CD4-positive, alpha-beta T cell treated with Interferon alpha-2 for 1 hour (primary cell): ENCODE results near the gene SLC7A14.

Experiments used
- DNase-seq, 2 donors: peaks; one replicate each; pipeline ENCODE4 v3.0.0-alpha.2; 2020 to 2022

The SLC7A14 gene

GRCh38 chr3:170496026-170496867, 89.6 kb downstream of the SLC7A14 start:
- no peak for DNase-seq

- no peak for DNase-seq
These were observed 91.1 kb downstream of the SLC7A14 start for GRCh38 chr3:170494766-170495165.

GRCh38 chr3:170493712-170494182, 92.1 kb downstream of the SLC7A14 start:
- no peak for DNase-seq

GRCh38 chr3:170491901-170492300, 94.0 kb downstream of the SLC7A14 start:
- no peak for DNase-seq

DNA sequence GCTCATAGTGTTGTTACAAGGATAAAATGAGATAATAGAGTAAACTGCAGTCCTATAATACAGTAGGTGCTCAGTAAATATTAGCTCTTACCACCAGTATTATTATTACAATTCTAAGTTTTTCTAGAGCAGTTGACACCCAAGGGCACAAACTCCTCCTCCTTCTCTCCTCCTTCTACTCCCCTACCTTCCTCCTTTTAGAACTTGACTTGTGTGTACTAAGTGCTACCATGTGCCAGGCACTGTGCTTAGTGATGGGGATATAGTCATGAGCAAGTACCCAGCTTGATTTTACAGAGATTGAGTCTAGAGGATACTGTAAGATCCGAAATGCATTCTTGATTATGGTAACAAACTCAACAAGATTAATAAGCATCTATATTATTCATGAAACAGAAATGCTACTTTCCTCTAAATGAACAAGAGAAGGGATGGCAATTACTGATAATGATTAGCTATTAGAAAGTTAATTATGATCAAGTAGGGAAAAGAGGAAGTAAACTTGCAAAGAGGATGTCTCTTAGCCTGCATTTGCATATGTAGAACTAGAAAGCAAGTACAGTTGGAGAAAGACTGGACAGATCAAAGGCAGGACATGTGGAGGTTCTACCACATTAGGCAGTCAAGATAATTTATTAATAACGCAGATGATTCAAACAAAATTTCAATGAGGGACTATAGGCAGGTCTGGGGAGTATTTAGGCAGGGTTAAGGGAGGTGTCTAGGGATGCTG, 94.9 kb downstream of the SLC7A14 start:
- no peak for DNase-seq

DNA sequence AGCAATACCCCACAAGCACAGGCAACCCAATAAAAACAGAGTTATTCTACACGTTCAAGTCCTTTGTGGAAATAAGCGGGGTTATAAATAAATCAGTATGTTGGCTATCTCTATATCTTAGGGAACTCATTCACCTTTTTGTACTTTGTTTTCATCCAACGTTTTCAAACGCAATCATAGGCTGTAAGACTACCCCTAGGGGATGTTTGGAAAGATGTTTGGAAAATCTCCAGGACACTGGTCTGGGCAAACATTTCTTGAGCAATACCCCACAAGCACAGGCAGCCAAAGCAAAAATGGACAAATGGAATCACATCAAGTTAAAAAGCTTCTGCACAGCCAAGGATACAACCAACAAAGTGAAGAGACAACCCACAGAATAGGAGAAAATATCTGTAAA, 97.1 kb downstream of the SLC7A14 start:
- no peak for DNase-seq

GRCh38 chr3:170487031-170487430, 98.8 kb downstream of the SLC7A14 start:
- no peak for DNase-seq

DNA sequence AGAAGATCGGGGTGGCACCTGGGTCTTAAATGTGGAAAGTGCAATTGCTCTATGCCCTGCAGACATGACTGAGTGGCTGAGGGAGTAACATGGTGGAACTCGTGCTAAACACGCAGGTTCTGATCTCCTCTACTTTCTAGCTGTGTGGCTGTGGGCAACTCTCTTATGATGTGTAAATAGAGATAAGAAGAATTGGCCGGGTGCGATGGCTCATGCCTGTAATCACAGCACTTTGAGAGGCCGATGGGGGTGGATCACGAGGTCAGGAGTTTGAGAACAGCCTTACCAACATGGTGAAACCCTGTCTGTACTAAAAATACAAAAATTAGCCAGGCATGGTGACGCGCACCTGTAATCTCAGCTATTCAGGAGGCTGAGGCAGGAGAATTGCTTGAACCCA, 99.5 kb downstream of the SLC7A14 start:
- no peak for DNase-seq

DNA sequence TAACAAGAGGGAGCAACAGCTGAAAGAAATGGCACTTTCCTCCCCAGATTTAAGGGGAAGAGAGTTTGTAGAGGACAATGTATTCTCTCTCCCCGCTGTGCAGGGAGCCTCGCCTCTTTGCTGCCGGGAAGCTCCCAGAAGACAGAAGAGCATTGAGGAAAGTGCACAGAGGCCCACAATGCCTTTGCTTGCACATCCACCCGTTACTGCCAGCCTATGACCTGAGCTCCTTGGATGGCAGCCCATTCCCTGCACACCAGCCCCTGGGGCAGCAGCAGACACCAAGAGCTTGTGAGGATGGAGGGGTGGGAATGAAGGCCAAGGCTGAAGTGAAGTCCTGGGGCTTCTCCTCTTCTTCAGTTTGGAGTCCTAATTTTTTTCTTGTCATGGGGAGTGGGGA, 100.2 kb downstream of the SLC7A14 start:
- no peak for DNase-seq

DNA sequence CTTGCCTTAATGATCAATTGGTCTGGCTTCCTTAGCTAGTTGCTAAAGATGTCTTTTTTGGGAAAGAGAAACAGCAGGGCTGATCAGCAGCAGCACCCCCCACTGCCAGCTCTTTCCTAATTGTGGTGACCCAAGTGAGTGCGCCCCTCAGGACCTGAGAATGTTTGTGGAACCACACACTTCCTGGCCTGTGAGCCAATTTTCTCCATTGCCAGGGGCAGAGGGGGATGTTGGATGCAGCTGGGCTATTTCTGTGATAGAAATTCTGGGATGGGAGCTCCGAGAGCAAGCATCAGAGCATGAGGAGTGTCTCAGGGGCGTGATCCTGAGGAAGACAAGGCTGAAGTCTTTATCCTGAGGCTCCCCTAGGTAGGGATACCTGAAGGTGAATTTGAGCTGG, 100.6 kb downstream of the SLC7A14 start:
- DNase-seq: no peak

GRCh38 chr3:170484869-170485268, 101.0 kb downstream of the SLC7A14 start:
- DNase-seq: no peak

GRCh38 chr3:170483485-170484262, 102.2 kb downstream of the SLC7A14 start:
- no peak for DNase-seq

DNA sequence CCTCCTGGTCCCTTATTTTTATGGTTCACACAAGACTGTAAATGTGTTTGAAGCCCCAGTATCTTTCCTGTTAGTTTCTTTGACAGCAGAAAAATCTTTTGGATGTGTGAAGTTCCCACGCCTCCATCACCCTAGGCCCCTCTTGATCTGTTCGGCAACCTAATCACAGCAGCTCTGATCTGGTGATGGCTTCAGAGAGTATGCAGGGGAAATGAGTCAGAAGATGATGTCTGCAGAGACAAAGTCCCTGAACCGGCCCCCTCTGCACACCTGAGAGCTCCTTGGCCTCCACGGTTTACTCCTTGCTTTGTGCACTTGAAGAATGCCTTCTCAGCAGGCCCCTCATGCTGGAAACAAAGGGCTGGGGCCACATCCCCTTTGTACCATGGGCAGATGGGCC, 103.7 kb downstream of the SLC7A14 start:
- no peak for DNase-seq

DNA sequence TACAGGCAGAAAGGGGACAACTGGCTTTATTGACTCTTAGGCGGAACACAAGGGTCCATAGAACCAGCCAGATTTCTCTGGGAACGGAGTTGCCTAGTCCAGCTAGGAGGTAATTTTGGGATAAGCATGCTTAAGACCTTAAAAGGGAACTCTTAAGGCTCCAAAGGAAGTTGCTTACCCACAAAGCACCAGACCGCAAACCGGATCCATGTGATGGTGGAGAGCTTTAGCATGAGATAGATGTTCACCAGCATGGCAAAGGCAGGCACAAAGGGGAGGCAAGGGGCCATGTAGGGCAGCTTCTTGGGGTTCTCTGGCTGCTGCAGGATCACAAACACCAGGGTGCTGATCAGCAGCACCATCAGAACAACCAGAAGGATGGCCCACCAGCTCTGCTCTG, 105.8 kb downstream of the SLC7A14 start:
- DNase-seq: no peak

DNA sequence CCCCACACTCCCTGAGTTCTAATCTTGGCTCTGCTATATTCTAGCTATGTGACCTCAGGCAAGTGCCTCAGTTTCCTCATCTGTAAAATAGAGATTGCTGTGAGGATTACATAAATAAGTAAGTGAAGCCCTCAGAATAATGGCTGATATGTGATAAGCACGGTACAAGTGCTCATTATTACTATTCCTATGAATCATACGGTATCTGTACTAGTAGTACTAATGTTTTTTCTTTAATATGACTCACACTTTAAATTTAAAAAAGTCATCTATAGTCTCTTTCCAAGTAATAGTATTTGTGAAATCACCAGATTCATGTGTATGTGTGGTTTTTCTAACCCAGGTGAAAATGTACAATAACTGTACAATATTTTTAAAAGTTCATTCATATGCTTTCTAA, 108.5 kb downstream of the SLC7A14 start:
- no peak for DNase-seq

DNA sequence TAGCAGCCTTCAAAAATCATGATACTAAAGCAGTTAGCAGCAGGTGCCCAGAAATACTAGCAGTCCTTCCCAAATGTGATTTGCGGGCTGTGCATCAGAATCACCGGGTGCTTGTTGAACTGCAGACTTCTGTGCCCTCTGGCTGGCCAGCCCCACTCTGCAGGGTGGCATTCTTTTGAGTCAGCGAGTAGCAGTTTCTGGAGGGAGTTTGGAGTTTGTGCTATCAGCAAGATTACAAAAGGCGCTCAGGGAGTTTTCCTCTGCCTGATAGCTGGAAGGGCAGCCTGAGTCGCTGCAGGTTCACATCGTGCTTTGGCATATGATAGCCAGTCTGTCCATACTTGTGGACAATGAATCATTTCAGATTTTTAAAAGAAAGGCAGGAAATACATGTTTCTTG, 109.6 kb downstream of the SLC7A14 start:
- no peak for DNase-seq

GRCh38 chr3:170475092-170475685, 110.7 kb downstream of the SLC7A14 start:
- no peak for DNase-seq

DNA sequence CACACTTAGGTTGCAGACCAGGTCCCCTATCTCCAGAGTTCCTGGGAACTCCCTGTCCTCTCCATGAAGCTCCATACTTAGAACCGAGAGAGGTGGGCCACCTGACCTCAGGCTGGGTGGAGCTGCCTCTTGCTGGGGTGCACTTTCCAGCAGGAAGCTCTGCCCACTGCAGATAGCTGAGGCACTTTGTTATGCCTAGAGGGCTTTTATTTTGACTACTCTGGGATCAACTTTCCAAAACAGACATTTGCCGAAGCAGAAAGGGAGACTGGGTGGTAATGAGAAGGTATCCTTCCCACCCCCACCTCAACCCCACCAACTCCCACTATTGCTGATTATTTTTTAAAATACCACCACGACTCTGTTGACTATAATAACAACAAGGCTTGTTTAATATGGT, 112.5 kb downstream of the SLC7A14 start:
- DNase-seq: no peak

DNA sequence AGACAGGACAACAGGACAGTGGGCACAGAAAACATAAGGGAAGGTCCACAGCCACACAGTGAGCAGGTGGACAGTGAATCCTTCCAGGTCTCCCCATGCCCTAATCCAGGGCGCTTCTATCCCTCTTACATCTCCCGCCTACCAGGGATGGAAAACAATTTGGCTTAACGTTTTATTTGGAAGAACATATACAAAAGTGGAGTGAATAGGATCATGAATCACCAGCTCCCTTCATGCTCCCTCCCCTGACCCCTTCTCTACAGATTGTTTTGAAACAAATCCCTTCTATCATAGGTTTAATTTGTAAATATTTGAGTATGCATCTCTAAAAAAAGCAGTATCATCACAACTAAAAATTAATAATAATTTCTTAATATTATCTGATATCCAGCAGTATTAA, 114.7 kb downstream of the SLC7A14 start:
- DNase-seq: no peak

DNA sequence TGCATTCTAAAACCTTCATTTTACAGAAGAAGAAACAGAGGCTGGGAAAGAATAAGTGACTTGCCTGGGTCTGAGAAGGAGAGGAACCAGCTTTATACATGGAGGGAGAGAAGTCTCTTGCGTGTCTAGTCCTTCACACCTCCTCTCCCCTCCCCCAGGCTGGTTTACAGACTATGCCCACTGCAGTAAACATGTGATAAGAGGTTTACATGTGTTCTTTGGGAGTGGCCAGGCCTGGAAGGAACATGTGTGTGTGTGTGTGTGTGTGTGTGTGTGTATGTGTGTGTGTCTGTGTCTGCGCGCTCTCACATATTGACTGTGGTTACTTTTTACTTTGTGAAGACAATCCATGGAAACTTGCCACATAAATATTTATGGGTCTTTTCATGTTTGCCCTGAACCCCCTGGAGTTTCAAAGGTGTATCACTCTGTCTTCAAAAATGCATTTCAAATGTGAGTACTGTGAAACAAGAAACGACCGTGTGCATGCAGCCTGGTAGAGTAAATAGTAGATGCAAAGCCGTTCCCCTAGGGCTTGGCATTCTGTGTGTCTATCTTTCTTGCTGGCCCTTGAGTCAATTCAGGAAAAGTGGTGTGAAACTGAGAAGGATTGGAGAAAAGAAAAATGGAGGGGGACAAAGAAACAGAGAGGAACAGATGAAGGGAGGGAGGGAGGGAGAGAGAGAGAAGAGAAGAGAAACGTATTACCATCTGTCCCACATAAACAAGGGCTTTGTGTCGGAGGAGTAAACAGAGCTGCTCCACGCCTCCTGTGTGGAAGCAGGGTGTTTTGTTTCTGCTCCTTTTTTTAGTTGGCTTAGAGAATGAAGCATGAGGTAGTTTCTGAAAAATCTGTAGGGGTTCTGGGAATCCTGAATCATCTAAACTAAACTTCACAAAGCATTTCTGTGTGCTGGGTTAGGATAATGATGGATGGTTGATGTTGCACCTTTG, 115.5 kb downstream of the SLC7A14 start:
- no peak for DNase-seq

DNA sequence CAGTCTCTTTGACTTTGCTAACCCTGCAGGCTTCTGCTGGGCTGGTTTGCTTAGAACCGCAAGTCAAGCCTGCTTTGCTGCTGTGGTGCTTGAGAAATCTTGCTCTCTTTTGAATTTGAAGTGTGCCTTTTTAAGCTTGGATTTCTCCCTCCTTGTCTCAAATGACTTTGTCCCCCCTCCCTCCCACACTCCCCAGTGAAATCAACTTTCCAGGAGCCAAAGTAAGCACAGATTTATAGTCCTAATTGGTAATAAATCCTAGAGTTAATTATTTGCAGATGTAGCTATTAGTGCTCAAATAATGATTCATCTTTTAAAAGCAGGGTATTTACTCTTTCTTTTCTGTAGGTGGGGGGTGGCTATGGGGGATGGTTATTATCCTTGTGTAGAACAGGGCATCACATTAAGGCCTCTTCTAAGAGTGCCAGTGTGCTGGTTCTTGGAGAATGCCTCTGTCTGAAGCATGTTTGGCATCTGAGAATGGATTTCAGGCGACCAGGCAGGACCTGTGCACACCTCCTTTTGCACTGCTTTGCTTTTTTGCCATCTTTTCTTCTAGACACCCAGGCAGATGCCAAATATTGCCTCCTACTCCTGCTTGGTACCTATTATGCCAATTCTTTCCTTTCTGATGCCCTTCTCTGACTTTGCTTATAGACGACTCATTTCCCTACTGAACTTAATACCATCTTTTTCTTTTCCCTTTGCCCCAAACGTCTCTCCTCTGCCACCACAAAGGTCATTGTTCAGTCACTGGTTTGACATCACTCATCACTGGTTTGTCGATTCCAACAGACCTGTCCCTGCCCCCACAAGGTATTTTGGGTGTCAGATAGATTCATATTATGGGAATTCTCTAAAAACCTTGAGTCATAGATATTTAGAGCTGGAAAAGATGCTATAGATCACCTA, 116.5 kb downstream of the SLC7A14 start:
- no peak for DNase-seq
